ENCODE results near the gene NINL. TPM values are rescaled to one million over a fixed set of nuclear protein-coding genes. Genes with fewer than 3 reads are reported as not detected.
A peak's percentile ranks its signal among the peaks of the same experiment; 100 is the strongest.
"Not testable (repeated sequence)": the region's sequence is repeated elsewhere in the genome, so short reads cannot be mapped to it uniquely, and the experiment has no call there.

The NINL gene
- total RNA-seq, 1 experiment from 2014 or later: not detected

DNA sequence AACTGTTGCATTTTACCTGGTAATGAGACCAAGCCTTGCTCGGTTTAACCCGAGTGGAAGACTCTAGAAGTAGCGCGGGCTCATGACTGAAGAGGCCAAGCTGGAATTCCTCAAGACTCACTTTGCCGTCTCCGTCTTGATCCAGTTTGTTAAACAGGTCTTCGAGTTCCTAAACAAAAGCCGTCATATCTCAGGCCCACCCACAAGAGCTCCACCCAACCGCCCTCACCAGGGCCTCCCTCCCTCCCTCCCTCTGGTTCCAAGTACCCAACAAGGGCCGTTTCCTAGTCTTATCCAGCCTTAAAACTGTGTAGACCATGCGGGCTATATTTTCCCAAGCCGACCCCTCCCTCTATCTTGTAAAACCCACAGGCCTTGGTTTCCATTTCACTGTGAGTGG is 81.4 kb downstream of the NINL start:
- no peak for DNase-seq (ENCODE audit: low spot score)

DNA sequence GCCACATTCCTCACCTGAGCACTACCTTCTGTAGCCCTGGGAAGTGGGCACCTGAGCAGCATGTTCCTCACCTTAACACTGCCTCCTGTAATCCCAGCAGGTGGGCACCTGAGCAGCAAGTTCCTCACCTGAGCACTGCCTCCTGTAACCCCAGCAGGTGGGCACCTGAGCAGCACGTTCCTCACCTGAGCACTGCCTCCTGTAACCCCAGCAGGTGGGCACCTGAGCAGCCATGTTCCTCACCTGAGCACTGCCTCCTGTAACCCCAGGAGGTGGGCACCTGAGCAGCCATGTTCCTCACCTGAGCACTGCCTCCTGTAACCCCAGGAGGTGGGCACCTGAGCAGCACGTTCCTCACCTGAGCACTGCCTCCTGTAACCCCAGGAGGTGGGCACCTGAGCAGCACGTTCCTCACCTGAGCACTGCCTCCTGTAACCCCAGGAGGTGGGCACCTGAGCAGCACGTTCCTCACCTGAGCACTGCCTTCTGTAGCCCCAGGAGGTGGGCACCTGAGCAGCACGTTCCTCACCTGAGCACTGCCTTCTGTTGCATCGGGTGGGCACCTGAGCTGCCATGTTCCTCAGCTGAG is 82.2 kb downstream of the NINL start:
- DNase-seq (ENCODE audit: low spot score): not testable (repeated sequence)

DNA sequence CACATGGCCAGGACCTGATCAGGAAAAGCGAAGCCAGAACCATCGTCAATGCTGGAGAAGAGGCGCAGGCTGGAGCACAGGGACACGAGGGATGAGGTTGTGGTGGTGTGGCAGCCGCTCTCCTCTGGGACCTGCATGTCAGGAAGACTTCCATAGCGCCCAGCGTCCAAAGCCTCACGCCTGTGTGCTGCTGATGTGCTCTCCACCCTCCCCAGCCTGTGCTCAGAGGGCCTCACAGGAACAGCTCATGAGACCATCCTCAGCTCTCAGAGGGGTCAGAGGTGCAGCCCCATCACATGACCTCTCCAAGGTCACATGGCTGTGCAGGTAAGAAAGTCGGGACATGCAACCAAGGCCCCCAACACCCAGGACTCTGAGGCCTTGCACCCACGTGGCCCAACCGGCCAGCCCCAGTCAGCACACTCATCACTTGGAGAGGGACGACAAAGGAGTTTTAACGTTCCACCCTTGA is 84.4 kb downstream of the NINL start:
- DNase-seq (ENCODE audit: low spot score): no peak

DNA sequence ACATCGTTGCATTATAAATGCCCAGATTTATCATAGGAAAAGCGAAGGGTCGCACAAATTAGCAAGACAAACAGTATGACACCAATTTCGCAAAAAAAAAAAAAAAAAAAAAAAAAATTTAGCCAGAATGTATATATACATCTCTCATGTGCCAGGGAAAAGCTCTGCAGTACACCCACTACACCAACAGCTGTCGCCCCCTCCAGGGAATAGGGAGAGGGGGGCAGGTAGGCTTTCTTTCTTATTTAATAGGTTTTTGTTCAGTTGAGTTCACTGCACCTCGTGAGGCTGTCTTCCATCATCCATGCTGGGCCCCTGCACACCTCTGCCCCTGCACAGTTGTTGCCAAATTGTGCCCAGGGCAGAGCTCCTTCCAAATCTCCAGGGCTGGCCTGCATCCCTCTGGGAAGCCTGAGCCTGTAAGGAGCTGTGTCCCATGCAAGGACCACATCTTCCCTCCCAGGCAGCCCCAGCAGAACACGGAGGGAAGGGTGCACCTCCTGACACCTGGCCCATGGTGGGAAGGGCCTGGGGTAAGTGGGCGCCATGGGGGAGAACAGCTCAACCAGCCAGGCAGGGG is 85.4 kb downstream of the NINL start:
- no peak for DNase-seq (ENCODE audit: low spot score)

DNA sequence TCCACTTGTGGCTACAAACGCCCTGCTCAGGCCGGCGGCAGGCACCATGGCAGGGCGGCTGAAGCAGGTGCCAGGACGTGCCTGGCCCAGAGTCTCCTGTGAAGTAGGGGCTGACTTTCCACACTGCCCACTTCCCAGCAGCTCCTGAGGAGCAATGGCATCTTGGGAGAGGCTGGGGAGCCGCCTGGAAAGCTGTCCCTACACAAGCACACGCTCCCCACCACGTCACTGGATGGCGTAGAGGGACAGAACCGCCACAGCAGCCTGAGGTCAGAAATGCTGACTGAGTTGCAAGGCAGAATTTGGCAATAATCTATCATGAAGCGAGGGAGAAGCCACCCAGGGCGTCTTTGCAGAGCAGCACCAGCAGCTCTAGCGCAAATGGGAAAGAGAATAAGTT is 86.3 kb downstream of the NINL start:
- DNase-seq (ENCODE audit: low spot score): no peak

DNA sequence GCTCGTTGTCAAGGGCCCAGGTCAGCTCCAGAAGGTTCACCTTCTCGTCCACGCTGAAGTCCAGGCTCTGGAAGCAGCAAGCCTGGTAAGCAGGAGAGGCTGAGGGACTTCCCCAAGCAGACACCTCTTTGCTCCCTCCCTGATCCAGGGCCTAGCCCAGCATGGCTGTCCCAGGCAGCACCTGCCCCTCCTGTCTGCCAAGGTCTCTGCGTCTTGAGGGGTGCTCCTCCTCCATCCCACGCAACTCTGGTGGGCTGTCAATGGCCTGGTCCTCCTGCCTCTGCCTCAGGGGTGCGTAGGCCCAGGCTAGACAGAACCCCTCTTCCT is 87.1 kb downstream of the NINL start:
- DNase-seq (ENCODE audit: low spot score): no peak

GRCh38 chr20:25497586-25498279 is 87.6 kb downstream of the NINL start:
- no peak for DNase-seq (ENCODE audit: low spot score)

DNA sequence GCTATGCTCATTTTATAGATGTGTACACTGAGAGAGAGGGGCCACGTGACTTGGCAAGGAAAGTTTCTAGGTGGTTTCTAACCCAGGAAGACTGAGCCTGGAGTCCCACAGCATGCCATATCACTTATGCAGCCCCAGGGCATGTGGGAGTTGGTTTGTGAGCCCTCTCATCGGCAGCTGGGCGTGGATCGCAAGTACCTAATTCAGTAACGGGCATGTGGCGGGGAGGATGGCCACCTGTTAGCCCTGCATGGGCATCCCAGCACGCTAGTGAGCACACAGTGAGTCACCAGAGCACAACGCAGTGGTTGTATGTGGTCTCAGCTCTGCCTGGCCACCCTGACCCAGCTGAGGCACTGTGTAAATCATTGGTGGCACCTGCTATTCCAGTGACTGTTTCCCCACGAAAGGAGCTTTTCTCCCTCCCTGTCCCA is 88.3 kb downstream of the NINL start:
- DNase-seq (ENCODE audit: low spot score): peak; percentile 28

- DNase-seq (ENCODE audit: low spot score): no peak
Observed at GRCh38 chr20:25496165-25496967, 89.0 kb downstream of the NINL start.

- DNase-seq (ENCODE audit: low spot score): no peak
Observed at GRCh38 chr20:25495189-25495824, 90.0 kb downstream of the NINL start.

DNA sequence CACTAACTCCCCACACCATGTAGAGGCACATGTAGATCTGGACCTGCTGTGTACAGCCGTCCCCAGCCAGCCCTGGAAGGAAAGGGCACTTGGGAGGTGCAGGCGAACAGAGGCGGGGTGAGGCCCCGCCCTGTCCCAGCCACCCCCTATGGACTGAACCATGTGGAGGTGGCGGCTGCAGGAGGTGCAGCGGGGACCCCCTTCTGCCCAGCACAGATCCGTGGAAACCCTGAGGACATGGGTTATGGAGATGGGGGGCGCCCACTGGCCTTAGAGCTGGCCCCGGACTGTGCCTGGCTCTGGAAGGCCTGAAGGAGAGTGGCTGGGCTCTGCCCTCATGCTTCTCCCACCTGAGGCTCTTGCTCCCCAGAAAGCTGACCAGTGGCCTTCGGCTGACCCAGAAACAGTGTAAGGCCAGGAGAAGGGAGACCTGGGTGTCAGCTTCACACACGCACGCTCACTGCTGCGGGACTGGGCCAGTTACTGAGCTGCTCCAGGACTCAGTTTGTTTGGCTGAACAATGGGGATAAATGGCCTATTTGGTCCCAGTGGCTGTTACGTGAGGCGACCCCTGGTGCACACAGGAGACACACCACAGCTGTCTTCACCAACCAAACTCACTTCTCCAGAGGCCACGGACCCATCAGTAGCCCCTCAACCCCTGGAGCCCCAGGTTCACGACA is 90.7 kb downstream of the NINL start:
- no peak for DNase-seq (ENCODE audit: low spot score)

DNA sequence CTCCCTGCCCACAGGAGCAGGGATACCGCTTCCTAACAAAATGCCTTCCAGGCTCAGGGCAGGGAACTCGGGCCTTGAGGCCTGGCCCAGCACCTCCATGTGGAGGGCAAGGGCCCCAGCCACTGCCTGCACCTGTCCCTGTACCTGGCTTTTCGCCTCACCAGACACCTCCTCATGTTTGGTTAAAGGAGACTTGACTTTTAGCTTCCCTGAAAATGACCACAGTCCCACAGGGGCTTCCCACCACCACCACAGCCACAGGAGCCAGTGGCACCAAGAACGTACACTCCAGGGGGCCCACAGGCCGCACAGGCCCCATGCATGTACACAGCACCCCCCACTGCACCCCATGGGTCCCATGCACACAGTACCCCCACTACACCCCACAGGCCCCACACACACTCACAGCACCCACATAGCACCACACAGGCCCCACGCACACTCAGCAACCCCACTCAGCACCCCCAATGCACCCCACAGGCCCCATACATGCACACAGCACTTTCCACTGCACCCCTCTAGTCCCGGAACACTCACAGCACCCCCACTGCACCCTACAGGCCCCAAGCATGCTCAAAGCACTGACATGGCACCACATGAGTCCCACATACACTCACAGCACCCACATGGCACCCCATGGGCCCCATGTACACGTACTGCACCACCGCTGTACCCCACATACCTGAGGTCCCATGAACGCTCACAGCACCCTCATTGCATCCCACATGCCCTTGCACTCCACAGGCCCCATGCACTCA is 91.4 kb downstream of the NINL start:
- DNase-seq (ENCODE audit: low spot score): no peak

DNA sequence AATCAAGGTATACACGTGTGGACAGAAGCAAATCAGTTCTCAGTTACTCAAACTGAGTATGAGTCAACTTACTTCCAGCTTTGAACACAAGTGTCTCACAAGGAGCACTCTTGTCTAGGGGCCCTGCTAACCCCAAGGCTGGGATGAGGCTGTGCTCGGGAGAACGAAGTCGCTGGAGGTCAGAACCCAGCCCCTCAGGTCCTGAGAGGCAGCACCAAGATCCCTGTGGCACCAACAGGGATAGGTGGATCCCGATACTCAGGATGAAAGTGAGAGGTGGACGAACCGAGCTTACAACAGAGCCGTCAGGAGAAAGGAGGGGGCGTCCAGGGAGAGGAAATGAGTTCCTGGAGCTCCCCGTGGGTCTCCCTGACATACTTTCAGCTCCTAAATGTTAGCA is 92.2 kb downstream of the NINL start:
- DNase-seq (ENCODE audit: low spot score): no peak

GRCh38 chr20:25491446-25492038 is 93.8 kb downstream of the NINL start:
- DNase-seq (ENCODE audit: low spot score): no peak

DNA sequence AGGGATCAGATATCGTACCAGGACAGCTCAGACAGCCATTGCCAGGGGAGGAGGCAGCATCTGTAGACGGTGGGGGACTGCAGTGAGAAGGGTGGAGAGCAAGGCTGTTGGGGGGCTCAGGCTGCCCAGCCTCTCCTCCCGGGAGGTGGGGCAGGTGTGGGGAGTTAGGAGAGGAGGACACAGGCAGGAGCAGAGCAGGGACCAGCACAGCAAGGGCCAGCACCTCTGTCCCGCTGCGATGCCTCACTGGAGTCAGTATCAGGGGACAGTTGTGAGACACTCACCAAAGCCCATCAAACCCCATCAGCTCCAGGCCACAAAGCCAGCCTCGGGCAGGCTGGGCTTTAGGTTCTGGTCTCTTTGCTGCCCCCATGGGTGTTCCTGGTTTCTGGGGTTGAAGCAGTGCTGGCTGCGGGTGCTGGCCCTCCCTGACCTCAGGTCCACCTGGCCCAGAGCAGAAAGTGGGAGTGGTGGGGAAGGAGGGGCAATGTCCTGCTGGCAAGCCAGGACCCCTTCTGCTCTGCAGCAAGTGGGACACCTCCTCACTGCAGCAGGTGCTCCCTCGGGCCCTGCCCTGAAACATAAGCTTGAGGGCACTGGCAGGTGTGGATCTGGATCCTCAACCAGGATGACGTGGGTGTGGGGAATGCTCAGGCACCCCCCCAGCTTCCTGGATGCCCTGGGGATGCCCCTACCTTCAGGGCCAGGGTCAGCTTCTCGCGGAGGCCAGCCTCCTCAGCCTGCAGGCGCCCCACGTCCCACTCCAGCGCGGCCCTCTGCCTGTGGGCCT is 94.5 kb downstream of the NINL start:
- no peak for DNase-seq (ENCODE audit: low spot score)

DNA sequence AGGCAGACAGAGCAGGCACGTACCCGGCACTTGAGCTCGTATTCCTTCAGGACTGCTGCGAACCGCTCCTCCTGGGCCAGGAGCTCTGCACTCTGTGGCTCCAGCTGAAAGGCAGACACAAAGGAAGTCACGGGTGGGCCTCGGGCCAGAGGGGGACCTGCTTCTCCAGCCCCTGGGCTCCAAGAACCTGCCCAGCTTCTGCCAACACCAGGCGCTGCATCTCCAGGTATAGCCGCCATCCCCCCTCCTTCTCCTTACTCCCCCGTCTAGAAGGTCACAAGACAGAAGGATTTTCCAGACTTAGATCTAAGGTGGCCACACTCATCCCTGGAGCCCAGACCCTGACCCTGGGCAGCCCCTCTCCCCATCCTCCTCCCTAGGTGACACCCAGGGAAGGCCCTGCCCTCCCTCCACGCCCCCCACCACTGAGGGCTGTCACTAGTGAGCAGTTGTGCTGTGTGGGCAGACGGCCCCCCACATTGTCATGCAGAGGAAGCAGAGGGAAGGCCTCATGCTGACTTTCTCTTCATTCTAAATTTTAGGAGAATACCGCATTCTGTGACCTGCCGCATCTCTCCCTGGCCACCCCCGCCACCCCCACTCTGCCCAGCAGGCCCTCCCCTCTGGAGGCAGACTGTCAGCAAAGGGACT is 96.0 kb downstream of the NINL start:
- DNase-seq (ENCODE audit: low spot score): no peak

DNA sequence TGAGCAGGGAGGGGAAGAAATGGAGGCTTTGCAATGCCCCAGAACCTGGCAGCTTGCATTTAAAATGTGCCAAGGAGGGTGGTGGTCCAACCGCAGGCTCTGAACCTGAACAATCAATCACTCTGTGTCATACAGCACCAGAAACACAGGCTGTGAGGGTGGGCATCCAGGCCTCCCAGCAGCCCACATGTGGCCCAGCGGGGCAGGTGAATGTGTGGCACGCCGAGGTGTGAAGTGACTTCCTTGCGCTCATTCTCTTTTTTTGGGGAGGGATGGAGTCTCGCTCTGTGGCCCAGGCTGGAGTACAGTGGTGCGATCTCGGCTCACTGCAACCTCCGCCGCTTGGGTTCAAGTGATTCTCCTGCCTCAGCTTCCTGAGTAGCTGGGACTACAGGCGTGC is 97.4 kb downstream of the NINL start:
- no peak for DNase-seq (ENCODE audit: low spot score)

GRCh38 chr20:25487306-25487705 is 98.0 kb downstream of the NINL start:
- no peak for DNase-seq (ENCODE audit: low spot score)

DNA sequence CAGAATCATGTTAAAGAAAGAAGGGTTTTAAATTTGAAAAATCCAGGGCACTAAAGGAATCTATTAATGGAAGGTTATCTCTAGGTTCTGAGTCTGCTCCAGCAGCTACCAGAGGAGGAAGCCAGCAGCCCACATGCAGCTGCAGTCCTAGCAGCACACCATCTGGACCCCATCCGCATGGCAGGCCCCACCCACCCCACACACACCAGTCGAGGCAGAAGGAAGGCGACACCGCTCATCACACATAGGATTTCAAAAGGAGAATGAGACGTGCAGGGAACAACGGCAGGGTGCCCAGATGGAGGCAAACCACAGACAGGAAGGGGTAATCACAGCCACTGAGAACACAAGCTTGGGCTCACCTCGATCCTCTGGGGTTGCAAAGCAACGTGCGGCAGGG is 99.0 kb downstream of the NINL start:
- no peak for DNase-seq (ENCODE audit: low spot score)
